Hepatocyte (in vitro differentiated cells): ENCODE measurements around the gene TULP4. TPM values are rescaled to one million over a fixed set of nuclear protein-coding genes. Genes with fewer than 3 reads are reported as not detected.
A peak's percentile ranks its signal among the peaks of the same experiment; 100 is the strongest.

Experiments used
- DNase-seq: peaks from one replicate; pipeline ENCODE4 v3.0.0-alpha.2; 2016; ENCODE audit warnings: low spot score
- H2AFZ ChIP-seq: fragments of 200-600 bp; sonication (generic); 2 replicates; pipeline ENCODE4 v1.6.0; 2016; ENCODE audit warnings: antibody characterized with exemption, mild to moderate bottlenecking
- H3K27ac ChIP-seq: fragments of 200-600 bp; sonication (generic); 2 replicates; pipeline ENCODE4 v1.5.1; 2016; ENCODE audit warnings: mild to moderate bottlenecking
- H3K27me3 ChIP-seq: fragments of 200-600 bp; sonication (generic); 2 replicates; pipeline ENCODE4 v1.6.1; 2016
- H3K36me3 ChIP-seq: fragments of 200-600 bp; sonication (generic); replicated peaks from 2 replicates; pipeline ENCODE4 v1.5.1; 2016; ENCODE audit warnings: low read depth; ENCODE audit not compliant: insufficient read depth
- H3K4me1 ChIP-seq: fragments of 200-600 bp; sonication (generic); 2 replicates; pipeline ENCODE4 v1.5.1; 2016; ENCODE audit warnings: mild to moderate bottlenecking, moderate library complexity; ENCODE audit not compliant: insufficient read depth
- H3K4me2 ChIP-seq: fragments of 200-600 bp; sonication (generic); 2 replicates; pipeline ENCODE4 v1.6.0; 2016
- H3K4me3 ChIP-seq: fragments of 200-600 bp; sonication (generic); 2 replicates; pipeline ENCODE4 v1.5.1; 2016; ENCODE audit warnings: mild to moderate bottlenecking
- H3K79me2 ChIP-seq: fragments of 200-600 bp; sonication (generic); 2 replicates; pipeline ENCODE4 v1.6.0; 2017; ENCODE audit warnings: mild to moderate bottlenecking
- H3K9me2 ChIP-seq: fragments of 200-600 bp; sonication (generic); replicated peaks from 2 replicates; pipeline ENCODE4 v1.6.0; 2017; ENCODE audit warnings: mild to moderate bottlenecking; ENCODE audit not compliant: insufficient read depth
- H3K9me3 ChIP-seq: fragments of 200-600 bp; sonication (generic); 2 replicates; pipeline ENCODE4 v1.5.1; 2016; ENCODE audit warnings: low read depth, mild to moderate bottlenecking
- H4K20me1 ChIP-seq: fragments of 200-600 bp; sonication (generic); 2 replicates; pipeline ENCODE4 v1.6.0; 2016; ENCODE audit warnings: mild to moderate bottlenecking; ENCODE audit not compliant: insufficient read depth, poor library complexity, severe bottlenecking
- CTCF ChIP-seq: fragments of 200-600 bp; sonication (generic); IDR thresholded peaks from 2 replicates; pipeline ENCODE4 v1.5.1; 2016; ENCODE audit warnings: antibody characterized with exemption, mild to moderate bottlenecking; ENCODE audit not compliant: poor library complexity
- EZH2 ChIP-seq: fragments of 200-600 bp; sonication (generic); IDR thresholded peaks from 2 replicates; pipeline ENCODE4 v1.6.1; 2016; ENCODE audit warnings: antibody characterized with exemption, mild to moderate bottlenecking, borderline replicate concordance
- EZH2phosphoT487 ChIP-seq: fragments of 200-600 bp; sonication (generic); IDR thresholded peaks from one replicate; pipeline ENCODE4 v1.6.1; 2018; ENCODE audit warnings: antibody characterized with exemption, mild to moderate bottlenecking, low read depth, moderate library complexity; ENCODE audit not compliant: unreplicated experiment, severe bottlenecking
- WGBS: methylation state at CpG from one replicate; pipeline ENCODE4 v1.1.6; 2016; ENCODE audit warnings: low lambda C conversion rate; ENCODE audit errors: missing lambda C conversion rate; 5-methylcytosine and 5-hydroxymethylcytosine counted together
- polyA plus RNA-seq: library from polyadenylated mRNA; unstranded; fragments of >200 nt; fragmentation: Nextera tagmentation; extraction: Ambion mirVana; gene quantifications from 2 replicates; pipeline ENCODE4 v1.2.1, GENCODE V29; 2016
- total RNA-seq: library from RNA; depleted of rRNA; stranded (reverse); fragments of >200 nt; gene quantifications from 2 replicates; pipeline ENCODE4 v1.2.3, GENCODE V29; 2014

The TULP4 gene
- total and polyA plus RNA-seq, 2 experiments from 2014 or later: 30.1 to 129 TPM

GRCh38 chr6:158557927-158558326 lies 245.7 kb downstream of the TULP4 start:
- H3K36me3 ChIP-seq: no peaks in the 10 kb centered on the region
- H3K79me2 ChIP-seq: peaks cover 27% of the 10 kb centered on the region
- no peaks in the 10 kb centered on the region for H3K9me3 ChIP-seq
- H3K4me3 ChIP-seq: no peak overlapping the region
- no peaks in the 10 kb centered on the region for H3K27me3 ChIP-seq
- TF ChIP-seq EZH2: no peak
- TF ChIP-seq CTCF: no peak
- no peak for TF ChIP-seq EZH2phosphoT487
- peaks cover 15% of the 10 kb centered on the region for H4K20me1 ChIP-seq
- DNase-seq: no peak
- no peak overlapping the region for H3K27ac ChIP-seq
- no peak overlapping the region for H2AFZ ChIP-seq
- 91% methylated on average over 5 of the region's 5 CpGs for WGBS
- H3K4me1 ChIP-seq: peaks cover 21% of the 10 kb centered on the region
- H3K4me2 ChIP-seq: no peak overlapping the region
- H3K9me2 ChIP-seq: no peaks in the 10 kb centered on the region

- Histone ChIP-seq H4K20me1 (peaks cover 20% of the 10 kb centered on the region), H2AFZ (no peak overlapping the region), H3K4me2 (no peak overlapping the region), H3K79me2 (peaks cover 34% of the 10 kb centered on the region), H3K9me3 (no peaks in the 10 kb centered on the region), H3K36me3 (no peaks in the 10 kb centered on the region), H3K27me3 (no peaks in the 10 kb centered on the region), H3K4me1 (peaks cover 21% of the 10 kb centered on the region), H3K27ac (no peak overlapping the region), H3K4me3 (no peak overlapping the region), H3K9me2 (no peaks in the 10 kb centered on the region)
- DNase-seq: no peak
- 97% methylated on average over 14 of the region's 14 CpGs for WGBS
- TF ChIP-seq CTCF: no peak
- no peak for TF ChIP-seq EZH2phosphoT487
- TF ChIP-seq EZH2: no peak
Observed at GRCh38 chr6:158558415-158559306, 246.4 kb downstream of the TULP4 start.

- H3K4me1 ChIP-seq: peaks cover 21% of the 10 kb centered on the region
Observed at GRCh38 chr6:158559338-158559894, 247.2 kb downstream of the TULP4 start.

More at GRCh38 chr6:158559338-158559894, 247.2 kb downstream of the TULP4 start:
- DNase-seq: no peak
- Histone ChIP-seq H3K4me3 (peak overlapping the region; percentile 85), H3K27me3 (no peaks in the 10 kb centered on the region), H3K9me2 (no peaks in the 10 kb centered on the region), H4K20me1 (peaks cover 26% of the 10 kb centered on the region), H3K27ac (peak overlapping the region; percentile 99), H3K79me2 (peaks cover 42% of the 10 kb centered on the region), H2AFZ (peak overlapping the region; percentile 98), H3K4me2 (peak overlapping the region; percentile 92), H3K36me3 (no peaks in the 10 kb centered on the region), H3K9me3 (no peaks in the 10 kb centered on the region)
- TF ChIP-seq EZH2 (no peak), EZH2phosphoT487 (no peak), CTCF (no peak)
- 49% methylated on average over 14 of the region's 14 CpGs for WGBS
